Measurements from ENCODE around the gene NRXN3.
"Not testable (repeated sequence)": the region's sequence is repeated elsewhere in the genome, so short reads cannot be mapped to it uniquely, and the experiment has no call there.

The NRXN3 gene

GRCh38 chr14:79016828-79017505, 846.8 kb downstream of the NRXN3 start:
- Histone ChIP-seq H3K79me2 (ENCODE audit: insufficient read depth, low read length) (no peaks in the 10 kb centered on the region), H3F3A (ENCODE audit: insufficient read depth) (no peaks in the 10 kb centered on the region), H3K9ac (ENCODE audit: low read length) (no peak overlapping the region), H3K9me3 (ENCODE audit: insufficient read depth, low read length) (no peaks in the 10 kb centered on the region), H2AFZ (ENCODE audit: low read depth, low read length, severe bottlenecking) (no peak overlapping the region), H3K4me2 (ENCODE audit: low read depth, low read length, poor library complexity, severe bottlenecking) (no peak overlapping the region), H3K27me3 (ENCODE audit: low read length) (no peaks in the 10 kb centered on the region), H3K9me2 (replicated peaks; ENCODE audit: insufficient read depth, low read length) (no peaks in the 10 kb centered on the region), H4K20me1 (ENCODE audit: low read depth, low read length) (no peaks in the 10 kb centered on the region), H3K36me3 (ENCODE audit: low read length) (no peaks in the 10 kb centered on the region), H3K27ac (ENCODE audit: low read depth, low read length) (no peak overlapping the region), H3K4me3 (ENCODE audit: insufficient read depth, low read length, poor library complexity, severe bottlenecking) (no peak overlapping the region)
- TF ChIP-seq CTCF (IDR thresholded peaks at IDR 0.05; ENCODE audit: insufficient read depth, low read length, poor library complexity, severe bottlenecking) (no peak), EZH2phosphoT487 (conservative IDR thresholded peaks at IDR 0.05; ENCODE audit: low read length) (no peak)

DNA sequence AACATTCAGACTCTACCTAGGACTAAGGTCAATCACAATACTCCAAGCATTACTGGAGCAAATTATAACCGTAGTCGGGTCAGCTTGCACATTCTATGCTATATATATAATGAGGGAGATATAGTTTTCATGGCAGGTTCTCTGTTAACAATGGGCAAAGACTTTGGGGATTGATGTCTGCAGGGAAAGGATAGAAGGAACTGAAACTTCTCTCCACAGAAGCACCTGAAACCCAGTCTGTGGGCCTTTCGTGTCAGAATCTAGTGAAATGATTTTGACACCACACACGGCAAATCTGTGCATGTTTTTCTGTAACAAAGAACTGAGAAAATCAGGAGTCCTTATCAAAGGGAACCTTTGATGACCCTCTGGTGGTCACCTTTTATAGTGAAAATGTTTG, 847.4 kb downstream of the NRXN3 start:
- no peaks in the 10 kb centered on the region for H4K20me1 ChIP-seq (ENCODE audit: low read depth, low read length)
- no peak overlapping the region for H3K9ac ChIP-seq (ENCODE audit: low read length)
- no peak overlapping the region for H3K4me3 ChIP-seq (ENCODE audit: insufficient read depth, low read length, poor library complexity, severe bottlenecking)

GRCh38 chr14:79018836-79019235, 848.7 kb downstream of the NRXN3 start:
- Histone ChIP-seq H2AFZ (ENCODE audit: low read depth, low read length, severe bottlenecking) (no peak overlapping the region), H3K79me2 (ENCODE audit: insufficient read depth, low read length) (no peaks in the 10 kb centered on the region), H3K27ac (ENCODE audit: low read depth, low read length) (no peak overlapping the region)

More for the DNA sequence above, 847.4 kb downstream of the NRXN3 start:
- no peaks in the 10 kb centered on the region for H3K27me3 ChIP-seq (ENCODE audit: low read length)
- no peak overlapping the region for H2AFZ ChIP-seq (ENCODE audit: low read depth, low read length, severe bottlenecking)
- H3K27ac ChIP-seq (ENCODE audit: low read depth, low read length), result no peak overlapping the region
- TF ChIP-seq EZH2phosphoT487 (conservative IDR thresholded peaks at IDR 0.05; ENCODE audit: low read length) (no peak), CTCF (IDR thresholded peaks at IDR 0.05; ENCODE audit: insufficient read depth, low read length, poor library complexity, severe bottlenecking) (no peak)
- H3K9me3 ChIP-seq (ENCODE audit: insufficient read depth, low read length), result no peaks in the 10 kb centered on the region
- H3F3A ChIP-seq (ENCODE audit: insufficient read depth), result no peaks in the 10 kb centered on the region
- no peak overlapping the region for H3K4me2 ChIP-seq (ENCODE audit: low read depth, low read length, poor library complexity, severe bottlenecking)
- H3K9me2 ChIP-seq (replicated peaks; ENCODE audit: insufficient read depth, low read length), result no peaks in the 10 kb centered on the region
- H3K36me3 ChIP-seq (ENCODE audit: low read length), result no peaks in the 10 kb centered on the region
- no peaks in the 10 kb centered on the region for H3K79me2 ChIP-seq (ENCODE audit: insufficient read depth, low read length)

DNA sequence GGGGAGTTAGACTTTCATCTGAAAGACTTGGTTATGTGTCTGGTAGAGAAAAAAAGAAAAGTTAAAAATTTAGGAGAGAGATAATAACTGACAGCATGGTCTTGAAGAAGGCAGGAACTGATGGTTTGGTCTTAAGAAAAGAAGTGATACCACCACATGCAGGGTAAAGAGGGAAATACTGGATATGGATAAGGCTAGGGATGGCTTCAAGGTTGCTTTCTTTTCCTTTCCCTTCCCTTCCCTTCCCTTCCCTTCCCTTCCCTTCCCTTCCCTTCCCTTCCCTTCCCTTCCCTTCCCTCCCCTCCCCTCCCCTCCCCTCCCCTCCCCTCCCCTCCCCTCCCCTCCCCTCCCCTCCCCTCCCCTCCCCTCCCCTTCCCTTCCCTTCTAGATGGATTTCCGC, 849.7 kb downstream of the NRXN3 start:
- not testable (repeated sequence) for H3K9me2 ChIP-seq (replicated peaks; ENCODE audit: insufficient read depth, low read length)

More at GRCh38 chr14:79018836-79019235, 848.7 kb downstream of the NRXN3 start:
- TF ChIP-seq EZH2phosphoT487 (conservative IDR thresholded peaks at IDR 0.05; ENCODE audit: low read length) (no peak), CTCF (IDR thresholded peaks at IDR 0.05; ENCODE audit: insufficient read depth, low read length, poor library complexity, severe bottlenecking) (no peak)
- H3K9me3 ChIP-seq (ENCODE audit: insufficient read depth, low read length), result no peaks in the 10 kb centered on the region
- no peak overlapping the region for H3K4me3 ChIP-seq (ENCODE audit: insufficient read depth, low read length, poor library complexity, severe bottlenecking)
- H3K9ac ChIP-seq (ENCODE audit: low read length), result no peak overlapping the region
- H3K4me2 ChIP-seq (ENCODE audit: low read depth, low read length, poor library complexity, severe bottlenecking), result no peak overlapping the region
- H3K36me3 ChIP-seq (ENCODE audit: low read length), result no peaks in the 10 kb centered on the region
- H3F3A ChIP-seq (ENCODE audit: insufficient read depth), result no peaks in the 10 kb centered on the region
- H3K9me2 ChIP-seq (replicated peaks; ENCODE audit: insufficient read depth, low read length), result no peaks in the 10 kb centered on the region
- H4K20me1 ChIP-seq (ENCODE audit: low read depth, low read length), result no peaks in the 10 kb centered on the region
- H3K27me3 ChIP-seq (ENCODE audit: low read length), result no peaks in the 10 kb centered on the region

More for the DNA sequence above, 849.7 kb downstream of the NRXN3 start:
- not testable (repeated sequence) for H3F3A ChIP-seq (ENCODE audit: insufficient read depth); H3K36me3 ChIP-seq (ENCODE audit: low read length); H4K20me1 ChIP-seq (ENCODE audit: low read depth, low read length); H3K27ac ChIP-seq (ENCODE audit: low read depth, low read length); H3K27me3 ChIP-seq (ENCODE audit: low read length); H3K79me2 ChIP-seq (ENCODE audit: insufficient read depth, low read length); H3K4me2 ChIP-seq (ENCODE audit: low read depth, low read length, poor library complexity, severe bottlenecking); H3K4me3 ChIP-seq (ENCODE audit: insufficient read depth, low read length, poor library complexity, severe bottlenecking); H3K9ac ChIP-seq (ENCODE audit: low read length); H2AFZ ChIP-seq (ENCODE audit: low read depth, low read length, severe bottlenecking); H3K9me3 ChIP-seq (ENCODE audit: insufficient read depth, low read length)
